Measurements from ENCODE around the gene ASB13.

- TF ChIP-seq POLR2AphosphoS5 (IDR thresholded peaks at IDR 0.05; ENCODE audit: low read depth, low read length) (no peak), POLR2A (IDR thresholded peaks at IDR 0.05; ENCODE audit: low read depth, low read length) (no peak), TAF1 (IDR thresholded peaks at IDR 0.05; ENCODE audit: low read depth, low read length) (no peak), PAX5 (IDR thresholded peaks at IDR 0.05; ENCODE audit: insufficient read depth, low read length, severe bottlenecking) (no peak), SPI1 (IDR thresholded peaks at IDR 0.05; ENCODE audit: low read depth, low read length) (no peak), POU2F2 (IDR thresholded peaks at IDR 0.05; ENCODE audit: low read depth, low read length) (no peak)
Observed at GRCh38 chr10:5592070-5592469, 74.3 kb downstream of the ASB13 start.

Data from GM12891 (cell line).